ENCODE data around the gene CAMK2A. TPM values are rescaled to one million over a fixed set of nuclear protein-coding genes. Genes with fewer than 3 reads are reported as not detected.

The CAMK2A gene
- total and polyA plus RNA-seq, 4 donors: 0.31 to 2.7 (median 1.0) TPM

DNA sequence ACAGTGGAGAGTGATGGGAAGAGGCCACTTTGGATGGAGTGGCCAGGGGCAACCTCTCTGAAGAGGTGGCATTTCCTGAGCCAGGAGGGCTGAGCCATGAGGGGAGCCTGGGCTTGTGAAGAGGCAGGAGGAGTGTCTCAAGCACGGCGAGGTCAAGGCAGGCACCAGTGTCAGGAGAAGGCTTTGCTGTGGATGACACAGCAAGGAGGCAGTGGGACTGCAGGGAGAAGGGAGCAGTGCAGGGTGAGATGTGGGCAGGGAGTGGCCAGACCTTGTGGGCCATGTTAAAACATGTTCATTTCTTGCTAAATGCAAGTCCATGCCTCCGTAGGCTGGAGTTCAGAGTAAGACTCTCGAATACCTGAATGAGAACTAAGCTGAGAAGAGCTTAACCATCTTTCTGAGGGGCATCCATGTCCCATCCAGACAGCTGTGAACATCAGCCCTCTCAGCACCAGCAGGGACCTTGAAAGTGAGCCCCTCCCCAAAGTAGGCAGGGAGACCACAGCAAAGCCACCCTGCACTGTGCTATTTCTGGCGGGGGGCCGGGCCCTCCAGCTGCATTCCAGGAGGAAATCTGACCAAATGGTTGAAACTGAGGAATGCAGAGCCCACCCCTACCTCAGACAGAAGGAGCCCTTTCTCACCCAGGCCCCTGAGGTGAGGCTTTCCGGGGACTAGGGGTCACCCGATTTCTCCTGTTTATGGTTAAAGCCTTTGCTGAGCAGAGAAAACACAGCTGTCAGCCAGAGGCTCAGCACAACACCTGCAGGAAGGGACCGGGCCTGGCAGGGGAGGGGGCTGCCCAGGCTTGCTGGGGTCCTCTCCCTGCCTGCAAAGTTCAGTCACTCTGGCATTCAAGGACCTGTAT lies 29.3 kb upstream of the CAMK2A start:
- Histone ChIP-seq H3K36me3 (ENCODE audit: control insufficient read depth in 4 of 4, insufficient read depth in 4 of 4, low read length in 4 of 4) (no peaks in the 10 kb centered on the region), H3K4me1 (ENCODE audit: control insufficient read depth in 5 of 5, insufficient read depth in 5 of 5, low read length in 5 of 5) (peaks cover 0 to 31% (median 7%) of the 10 kb centered on the region in 5 donors), H3K9me3 (ENCODE audit: control insufficient read depth in 4 of 4, insufficient read depth in 3 of 4, low read length in 3 of 4) (peaks cover 0 to 3% (median 0%) of the 10 kb centered on the region in 4 donors), H3K4me3 (no peak overlapping the region), H3K27me3 (ENCODE audit: control insufficient read depth in 3 of 3, insufficient read depth in 3 of 3, low read length in 2 of 3) (no peaks in the 10 kb centered on the region), H3K27ac (ENCODE audit: low read depth in 1 of 2, low read length in 1 of 2) (no peak overlapping the region), H3K9ac (ENCODE audit: insufficient read depth in 1 of 2, low read length in 2 of 2) (no peak overlapping the region)
- DNase-seq: no peak
- TF ChIP-seq, protein P1, sequence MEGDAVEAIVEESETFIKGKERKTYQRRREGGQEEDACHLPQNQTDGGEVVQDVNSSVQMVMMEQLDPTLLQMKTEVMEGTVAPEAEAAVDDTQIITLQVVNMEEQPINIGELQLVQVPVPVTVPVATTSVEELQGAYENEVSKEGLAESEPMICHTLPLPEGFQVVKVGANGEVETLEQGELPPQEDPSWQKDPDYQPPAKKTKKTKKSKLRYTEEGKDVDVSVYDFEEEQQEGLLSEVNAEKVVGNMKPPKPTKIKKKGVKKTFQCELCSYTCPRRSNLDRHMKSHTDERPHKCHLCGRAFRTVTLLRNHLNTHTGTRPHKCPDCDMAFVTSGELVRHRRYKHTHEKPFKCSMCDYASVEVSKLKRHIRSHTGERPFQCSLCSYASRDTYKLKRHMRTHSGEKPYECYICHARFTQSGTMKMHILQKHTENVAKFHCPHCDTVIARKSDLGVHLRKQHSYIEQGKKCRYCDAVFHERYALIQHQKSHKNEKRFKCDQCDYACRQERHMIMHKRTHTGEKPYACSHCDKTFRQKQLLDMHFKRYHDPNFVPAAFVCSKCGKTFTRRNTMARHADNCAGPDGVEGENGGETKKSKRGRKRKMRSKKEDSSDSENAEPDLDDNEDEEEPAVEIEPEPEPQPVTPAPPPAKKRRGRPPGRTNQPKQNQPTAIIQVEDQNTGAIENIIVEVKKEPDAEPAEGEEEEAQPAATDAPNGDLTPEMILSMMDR (IDR thresholded peaks at IDR 0.05; ENCODE audit: control extremely low read depth, extremely low read depth): no peak
- no peak for ATAC-seq (ENCODE audit: insufficient read depth, low FRiP score)
- 72 to 85% methylated on average over 9 of the region's 9 CpGs for WGBS, 2 donors

DNA sequence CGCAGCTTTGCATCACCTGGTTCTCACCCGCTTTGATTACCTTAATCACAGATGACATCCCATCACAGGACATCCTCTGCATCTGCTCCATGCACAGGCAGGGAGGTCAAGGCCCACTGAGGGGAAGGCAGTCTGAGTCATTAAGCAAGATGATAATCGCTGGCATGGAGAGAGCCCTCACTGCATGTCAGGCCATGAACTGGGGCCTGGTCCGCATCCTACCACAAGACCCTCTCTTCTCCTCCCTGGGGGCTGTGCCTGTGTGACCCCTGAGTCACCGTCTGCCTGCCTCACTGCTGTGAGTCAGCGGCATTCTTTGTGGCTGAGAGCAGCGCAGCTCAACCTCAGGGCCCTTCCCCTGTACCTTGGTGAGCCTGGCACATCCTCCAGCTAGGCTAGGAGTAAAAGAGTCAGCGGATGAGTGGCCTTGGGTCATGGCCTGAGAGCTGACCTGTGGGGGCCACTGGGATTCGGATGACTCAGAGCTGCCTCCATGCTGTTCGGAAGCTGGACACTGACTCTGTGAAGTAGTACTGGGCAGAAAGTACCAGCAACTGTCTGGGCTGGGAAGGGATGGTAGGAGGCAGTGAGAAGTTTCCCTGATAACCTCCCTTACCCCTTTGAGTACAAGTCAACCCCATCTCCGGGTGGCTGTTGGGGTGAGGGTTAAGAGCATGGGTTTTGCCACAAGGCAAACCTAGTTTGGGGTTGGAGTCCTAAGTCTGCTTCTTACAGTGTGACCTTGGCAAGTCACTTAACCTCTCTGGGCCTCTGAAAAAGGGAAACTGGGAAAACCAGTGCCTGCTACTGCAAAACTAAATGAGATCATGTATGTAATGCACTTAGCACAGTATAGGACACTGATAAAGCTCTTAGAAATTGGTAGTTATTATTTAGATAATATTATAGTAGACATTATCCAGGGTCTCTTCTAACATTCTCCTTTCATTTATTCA lies 27.8 kb upstream of the CAMK2A start:
- peak; percentile 66 for ATAC-seq (ENCODE audit: insufficient read depth, low FRiP score)
- no peak overlapping the region for H3K27ac ChIP-seq (ENCODE audit: low read depth in 1 of 2, low read length in 1 of 2)
- WGBS, 2 donors: 85 to 86% methylated on average over 11 of the region's 11 CpGs

DNA sequence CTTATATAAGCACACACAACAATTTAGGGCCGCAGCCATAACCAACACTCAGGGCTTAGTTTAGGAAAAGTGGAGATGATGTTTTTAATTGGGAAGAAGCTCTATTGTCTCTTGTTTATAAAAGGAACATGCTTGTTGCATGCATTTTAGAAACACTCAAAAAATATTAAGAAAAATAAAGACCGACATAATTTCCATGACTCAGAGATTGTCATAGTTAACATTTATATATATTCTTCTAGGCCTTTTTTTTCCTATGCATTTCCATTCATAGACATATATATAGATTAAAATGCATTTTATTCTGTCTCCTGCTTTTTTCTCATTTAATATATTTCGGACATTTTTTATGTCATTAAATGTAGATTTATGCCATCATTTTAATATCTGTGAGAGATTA lies 26.7 kb upstream of the CAMK2A start:
- ATAC-seq (ENCODE audit: insufficient read depth, low FRiP score) (no peak), DNase-seq (no peak)
- TF ChIP-seq, protein P1 (IDR thresholded peaks at IDR 0.05; ENCODE audit: control extremely low read depth, extremely low read depth): no peak
- H3K36me3 ChIP-seq (ENCODE audit: control insufficient read depth in 4 of 4, insufficient read depth in 4 of 4, low read length in 4 of 4): no peaks in the 10 kb centered on the region
- 93 to 95% methylated on average over 3 of the region's 3 CpGs for WGBS, 2 donors
- peaks cover 0 to 22% (median 7%) of the 10 kb centered on the region in 5 donors for H3K4me1 ChIP-seq (ENCODE audit: control insufficient read depth in 5 of 5, insufficient read depth in 5 of 5, low read length in 5 of 5)
- no peaks in the 10 kb centered on the region for H3K27me3 ChIP-seq (ENCODE audit: control insufficient read depth in 3 of 3, insufficient read depth in 3 of 3, low read length in 2 of 3)
- no peak overlapping the region for H3K4me3 ChIP-seq
- no peak overlapping the region for H3K27ac ChIP-seq (ENCODE audit: low read depth in 1 of 2, low read length in 1 of 2)
- peaks cover 0 to 3% (median 0%) of the 10 kb centered on the region in 4 donors for H3K9me3 ChIP-seq (ENCODE audit: control insufficient read depth in 4 of 4, insufficient read depth in 3 of 4, low read length in 3 of 4)
- no peak overlapping the region for H3K9ac ChIP-seq (ENCODE audit: insufficient read depth in 1 of 2, low read length in 2 of 2)

More for the DNA sequence above, 27.8 kb upstream of the CAMK2A start:
- no peaks in the 10 kb centered on the region for H3K36me3 ChIP-seq (ENCODE audit: control insufficient read depth in 4 of 4, insufficient read depth in 4 of 4, low read length in 4 of 4)
- peaks cover 0 to 22% (median 7%) of the 10 kb centered on the region in 5 donors for H3K4me1 ChIP-seq (ENCODE audit: control insufficient read depth in 5 of 5, insufficient read depth in 5 of 5, low read length in 5 of 5)
- no peaks in the 10 kb centered on the region for H3K27me3 ChIP-seq (ENCODE audit: control insufficient read depth in 3 of 3, insufficient read depth in 3 of 3, low read length in 2 of 3)
- DNase-seq: no peak
- no peak overlapping the region for H3K4me3 ChIP-seq
- peaks cover 0 to 3% (median 0%) of the 10 kb centered on the region in 4 donors for H3K9me3 ChIP-seq (ENCODE audit: control insufficient read depth in 4 of 4, insufficient read depth in 3 of 4, low read length in 3 of 4)
- TF ChIP-seq, protein P1 (IDR thresholded peaks at IDR 0.05; ENCODE audit: control extremely low read depth, extremely low read depth): no peak
- H3K9ac ChIP-seq (ENCODE audit: insufficient read depth in 1 of 2, low read length in 2 of 2): no peak overlapping the region
